Hepatocyte (in vitro differentiated cells): ENCODE measurements around the gene CAPN8. TPM values are rescaled to one million over a fixed set of nuclear protein-coding genes. Genes with fewer than 3 reads are reported as not detected.

Experiments used
- DNase-seq: peaks from one replicate; pipeline ENCODE4 v3.0.0-alpha.2; 2016; ENCODE audit warnings: low spot score
- H2AFZ ChIP-seq: fragments of 200-600 bp; sonication (generic); 2 replicates; pipeline ENCODE4 v1.6.0; 2016; ENCODE audit warnings: antibody characterized with exemption, mild to moderate bottlenecking
- H3K27ac ChIP-seq: fragments of 200-600 bp; sonication (generic); 2 replicates; pipeline ENCODE4 v1.5.1; 2016; ENCODE audit warnings: mild to moderate bottlenecking
- H3K27me3 ChIP-seq: fragments of 200-600 bp; sonication (generic); 2 replicates; pipeline ENCODE4 v1.6.1; 2016
- H3K36me3 ChIP-seq: fragments of 200-600 bp; sonication (generic); replicated peaks from 2 replicates; pipeline ENCODE4 v1.5.1; 2016; ENCODE audit warnings: low read depth; ENCODE audit not compliant: insufficient read depth
- H3K4me1 ChIP-seq: fragments of 200-600 bp; sonication (generic); 2 replicates; pipeline ENCODE4 v1.5.1; 2016; ENCODE audit warnings: mild to moderate bottlenecking, moderate library complexity; ENCODE audit not compliant: insufficient read depth
- H3K4me2 ChIP-seq: fragments of 200-600 bp; sonication (generic); 2 replicates; pipeline ENCODE4 v1.6.0; 2016
- H3K4me3 ChIP-seq: fragments of 200-600 bp; sonication (generic); 2 replicates; pipeline ENCODE4 v1.5.1; 2016; ENCODE audit warnings: mild to moderate bottlenecking
- H3K79me2 ChIP-seq: fragments of 200-600 bp; sonication (generic); 2 replicates; pipeline ENCODE4 v1.6.0; 2017; ENCODE audit warnings: mild to moderate bottlenecking
- H3K9me2 ChIP-seq: fragments of 200-600 bp; sonication (generic); replicated peaks from 2 replicates; pipeline ENCODE4 v1.6.0; 2017; ENCODE audit warnings: mild to moderate bottlenecking; ENCODE audit not compliant: insufficient read depth
- H3K9me3 ChIP-seq: fragments of 200-600 bp; sonication (generic); 2 replicates; pipeline ENCODE4 v1.5.1; 2016; ENCODE audit warnings: low read depth, mild to moderate bottlenecking
- H4K20me1 ChIP-seq: fragments of 200-600 bp; sonication (generic); 2 replicates; pipeline ENCODE4 v1.6.0; 2016; ENCODE audit warnings: mild to moderate bottlenecking; ENCODE audit not compliant: insufficient read depth, poor library complexity, severe bottlenecking
- CTCF ChIP-seq: fragments of 200-600 bp; sonication (generic); IDR thresholded peaks from 2 replicates; pipeline ENCODE4 v1.5.1; 2016; ENCODE audit warnings: antibody characterized with exemption, mild to moderate bottlenecking; ENCODE audit not compliant: poor library complexity
- EZH2 ChIP-seq: fragments of 200-600 bp; sonication (generic); IDR thresholded peaks from 2 replicates; pipeline ENCODE4 v1.6.1; 2016; ENCODE audit warnings: antibody characterized with exemption, mild to moderate bottlenecking, borderline replicate concordance
- EZH2phosphoT487 ChIP-seq: fragments of 200-600 bp; sonication (generic); IDR thresholded peaks from one replicate; pipeline ENCODE4 v1.6.1; 2018; ENCODE audit warnings: antibody characterized with exemption, mild to moderate bottlenecking, low read depth, moderate library complexity; ENCODE audit not compliant: unreplicated experiment, severe bottlenecking
- WGBS: methylation state at CpG from one replicate; pipeline ENCODE4 v1.1.6; 2016; ENCODE audit warnings: low lambda C conversion rate; ENCODE audit errors: missing lambda C conversion rate; 5-methylcytosine and 5-hydroxymethylcytosine counted together
- polyA plus RNA-seq: library from polyadenylated mRNA; unstranded; fragments of >200 nt; fragmentation: Nextera tagmentation; extraction: Ambion mirVana; gene quantifications from 2 replicates; pipeline ENCODE4 v1.2.1, GENCODE V29; 2016
- total RNA-seq: library from RNA; depleted of rRNA; stranded (reverse); fragments of >200 nt; gene quantifications from 2 replicates; pipeline ENCODE4 v1.2.3, GENCODE V29; 2014

Gene CAPN8
- total and polyA plus RNA-seq, 2 experiments from 2014 or later: 16.4 to 18.0 TPM

- DNase-seq: no peak
- no peaks in the 10 kb centered on the region for H3K79me2 ChIP-seq
- H3K9me3 ChIP-seq: no peaks in the 10 kb centered on the region
- H3K9me2 ChIP-seq: no peaks in the 10 kb centered on the region
- H4K20me1 ChIP-seq: no peaks in the 10 kb centered on the region
- no peaks in the 10 kb centered on the region for H3K36me3 ChIP-seq
- no peak overlapping the region for H2AFZ ChIP-seq
- H3K27ac ChIP-seq: no peak overlapping the region
- TF ChIP-seq EZH2 (no peak), EZH2phosphoT487 (no peak), CTCF (no peak)
- no peak overlapping the region for H3K4me2 ChIP-seq
- no peaks in the 10 kb centered on the region for H3K27me3 ChIP-seq
- 100% methylated on average over 1 of the region's 1 CpG for WGBS
- no peaks in the 10 kb centered on the region for H3K4me1 ChIP-seq
- H3K4me3 ChIP-seq: no peak overlapping the region
These were observed 107.0 kb downstream of the CAPN8 start for GRCh38 chr1:223558512-223558911.

- DNase-seq: no peak
- no peaks in the 10 kb centered on the region for H3K27me3 ChIP-seq
- H3K4me2 ChIP-seq: no peak overlapping the region
- H2AFZ ChIP-seq: no peak overlapping the region
- H3K79me2 ChIP-seq: no peaks in the 10 kb centered on the region
- no peak overlapping the region for H3K4me3 ChIP-seq
- TF ChIP-seq CTCF: no peak
- no peak for TF ChIP-seq EZH2
- no peak for TF ChIP-seq EZH2phosphoT487
- H3K36me3 ChIP-seq: no peaks in the 10 kb centered on the region
- H3K9me3 ChIP-seq: no peaks in the 10 kb centered on the region
- H3K9me2 ChIP-seq: no peaks in the 10 kb centered on the region
- no peaks in the 10 kb centered on the region for H4K20me1 ChIP-seq
- no peak overlapping the region for H3K27ac ChIP-seq
- H3K4me1 ChIP-seq: no peaks in the 10 kb centered on the region
- 73% methylated on average over 5 of the region's 5 CpGs for WGBS
These were observed 108.4 kb downstream of the CAPN8 start for GRCh38 chr1:223557130-223557475.

- Histone ChIP-seq H3K27me3 (no peaks in the 10 kb centered on the region), H3K4me2 (no peak overlapping the region), H2AFZ (no peak overlapping the region), H3K4me3 (no peak overlapping the region), H4K20me1 (no peaks in the 10 kb centered on the region), H3K9me3 (no peaks in the 10 kb centered on the region), H3K79me2 (no peaks in the 10 kb centered on the region), H3K36me3 (no peaks in the 10 kb centered on the region), H3K9me2 (no peaks in the 10 kb centered on the region), H3K27ac (no peak overlapping the region), H3K4me1 (no peaks in the 10 kb centered on the region)
- DNase-seq: peak; percentile 55
- TF ChIP-seq EZH2phosphoT487 (no peak), CTCF (peak; percentile 54), EZH2 (no peak)
- WGBS: 35% methylated on average over 8 of the region's 8 CpGs
These were observed 108.9 kb downstream of the CAPN8 start for GRCh38 chr1:223556414-223557129.

GRCh38 chr1:223553957-223554356 is 111.5 kb downstream of the CAPN8 start:
- no peak overlapping the region for H3K4me2 ChIP-seq
- H3K27ac ChIP-seq: no peak overlapping the region
- no peak overlapping the region for H2AFZ ChIP-seq
- H3K9me2 ChIP-seq: no peaks in the 10 kb centered on the region
- H3K4me3 ChIP-seq: no peak overlapping the region
- H4K20me1 ChIP-seq: no peaks in the 10 kb centered on the region
- no peaks in the 10 kb centered on the region for H3K4me1 ChIP-seq
- no peaks in the 10 kb centered on the region for H3K9me3 ChIP-seq
- no peaks in the 10 kb centered on the region for H3K36me3 ChIP-seq
- DNase-seq: no peak
- no peak for TF ChIP-seq EZH2phosphoT487
- no peak for TF ChIP-seq CTCF
- TF ChIP-seq EZH2: no peak
- H3K79me2 ChIP-seq: no peaks in the 10 kb centered on the region
- 92% methylated on average over 3 of the region's 3 CpGs for WGBS
- H3K27me3 ChIP-seq: no peaks in the 10 kb centered on the region
